GM10266 (cell line): ENCODE measurements around the gene KCNK10.

Source experiments
- DNase-seq: peaks from one replicate; pipeline ENCODE4 v3.0.0; 2012; ENCODE audit errors: extremely low spot score
- TF ChIP-seq, protein P1 (sequence below): IDR thresholded peaks from 2 replicates; pipeline ENCODE4 v1.5.1; 2012; ENCODE audit warnings: mild to moderate bottlenecking, low read depth; ENCODE audit not compliant: control insufficient read depth, insufficient read depth; ENCODE audit errors: missing control alignments

Gene KCNK10

DNA sequence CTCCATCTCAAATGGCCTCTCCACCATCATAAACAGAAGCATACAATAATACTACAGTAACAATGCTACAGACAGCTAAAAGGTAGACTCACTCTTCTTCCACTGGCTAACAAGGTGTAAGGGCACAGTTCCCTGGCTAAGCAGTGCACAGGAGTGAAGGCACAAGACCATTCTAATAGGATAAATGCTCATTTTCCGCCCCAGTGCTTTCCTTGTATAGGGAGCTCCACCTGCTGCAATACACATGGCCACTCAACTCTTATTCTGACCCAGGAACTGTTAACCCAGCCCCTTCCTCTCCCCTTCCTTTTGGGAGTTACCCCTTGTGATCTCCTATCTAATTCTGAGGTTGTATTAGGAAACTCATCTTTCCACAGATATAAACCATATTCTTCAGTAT is 124.6 kb downstream of the KCNK10 start:
- TF ChIP-seq, protein P1, sequence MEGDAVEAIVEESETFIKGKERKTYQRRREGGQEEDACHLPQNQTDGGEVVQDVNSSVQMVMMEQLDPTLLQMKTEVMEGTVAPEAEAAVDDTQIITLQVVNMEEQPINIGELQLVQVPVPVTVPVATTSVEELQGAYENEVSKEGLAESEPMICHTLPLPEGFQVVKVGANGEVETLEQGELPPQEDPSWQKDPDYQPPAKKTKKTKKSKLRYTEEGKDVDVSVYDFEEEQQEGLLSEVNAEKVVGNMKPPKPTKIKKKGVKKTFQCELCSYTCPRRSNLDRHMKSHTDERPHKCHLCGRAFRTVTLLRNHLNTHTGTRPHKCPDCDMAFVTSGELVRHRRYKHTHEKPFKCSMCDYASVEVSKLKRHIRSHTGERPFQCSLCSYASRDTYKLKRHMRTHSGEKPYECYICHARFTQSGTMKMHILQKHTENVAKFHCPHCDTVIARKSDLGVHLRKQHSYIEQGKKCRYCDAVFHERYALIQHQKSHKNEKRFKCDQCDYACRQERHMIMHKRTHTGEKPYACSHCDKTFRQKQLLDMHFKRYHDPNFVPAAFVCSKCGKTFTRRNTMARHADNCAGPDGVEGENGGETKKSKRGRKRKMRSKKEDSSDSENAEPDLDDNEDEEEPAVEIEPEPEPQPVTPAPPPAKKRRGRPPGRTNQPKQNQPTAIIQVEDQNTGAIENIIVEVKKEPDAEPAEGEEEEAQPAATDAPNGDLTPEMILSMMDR: no peak
- no peak for DNase-seq

DNA sequence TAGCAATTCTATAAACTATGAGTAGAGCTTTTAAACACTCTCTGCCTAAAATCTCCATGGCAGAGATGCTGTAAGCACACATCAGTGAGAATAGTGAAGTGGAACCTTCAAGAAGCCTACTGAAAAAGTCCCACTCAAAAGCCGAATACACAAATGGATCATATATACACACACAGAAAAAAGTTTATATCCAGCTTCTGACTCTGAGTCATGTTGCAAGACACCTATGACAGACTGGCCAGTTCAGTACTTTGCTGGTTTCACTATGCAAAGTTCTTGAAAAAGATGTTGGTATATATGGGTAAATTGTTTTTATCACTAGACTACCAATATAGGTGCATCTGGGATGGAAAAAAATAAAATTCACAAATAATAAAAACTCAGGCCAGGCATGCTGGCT is 126.1 kb downstream of the KCNK10 start:
- TF ChIP-seq, protein P1: no peak
- no peak for DNase-seq

DNA sequence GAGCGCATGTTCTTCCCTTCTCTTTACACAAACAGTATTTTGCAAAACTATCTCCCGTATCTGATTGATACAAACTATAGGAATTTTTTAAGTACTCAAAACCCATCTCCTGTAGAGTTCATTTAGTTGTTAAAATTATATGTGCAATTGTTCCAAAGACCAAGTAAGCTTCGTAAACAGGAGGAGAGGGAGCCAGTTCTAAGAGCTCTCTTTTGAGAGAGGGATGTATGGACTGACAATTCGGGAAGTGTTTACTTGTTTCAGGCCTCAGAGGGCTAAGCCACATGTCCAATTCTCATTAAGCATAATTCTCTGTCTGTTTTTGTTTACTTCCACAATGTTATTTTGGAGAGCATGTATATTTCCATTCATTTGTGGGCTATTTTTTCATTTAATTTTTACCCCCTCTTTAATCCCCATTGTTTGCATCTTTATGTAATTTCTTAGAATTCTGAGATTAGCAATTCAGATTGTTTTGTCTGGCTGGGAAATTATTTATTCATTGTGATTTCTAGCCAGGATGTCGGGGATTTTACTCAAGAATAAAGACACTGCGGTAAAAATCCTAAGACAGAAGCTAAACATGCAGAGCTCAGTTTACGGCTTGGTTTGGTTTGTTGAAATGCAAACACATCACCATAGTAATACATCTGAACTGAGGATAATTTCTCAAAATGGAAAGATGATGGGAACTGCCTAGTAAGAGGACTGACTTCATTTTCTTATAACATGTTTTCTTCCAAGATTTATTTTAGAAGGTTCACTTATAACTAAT is 126.8 kb downstream of the KCNK10 start:
- DNase-seq: no peak
- TF ChIP-seq, protein P1: no peak

DNA sequence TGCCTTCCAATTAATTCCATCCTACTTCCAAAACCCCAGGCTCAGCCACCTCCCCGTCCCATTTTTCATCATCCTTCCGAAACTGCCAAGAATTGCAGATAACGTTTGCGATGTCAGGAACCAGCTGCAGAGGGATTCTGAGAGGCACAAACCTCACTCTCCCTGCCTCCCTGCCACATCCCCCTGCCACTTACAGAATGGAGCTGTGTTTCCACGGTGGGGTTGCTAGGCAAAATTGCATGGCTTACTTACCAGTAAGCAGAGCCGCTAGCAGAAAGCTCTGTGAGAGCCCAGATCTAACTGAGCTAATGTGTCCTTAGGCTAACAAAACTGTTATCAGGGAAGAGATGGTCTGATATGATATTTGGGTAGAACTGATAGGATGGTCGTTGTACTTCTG is 127.4 kb downstream of the KCNK10 start:
- no peak for DNase-seq
- TF ChIP-seq, protein P1: no peak

DNA sequence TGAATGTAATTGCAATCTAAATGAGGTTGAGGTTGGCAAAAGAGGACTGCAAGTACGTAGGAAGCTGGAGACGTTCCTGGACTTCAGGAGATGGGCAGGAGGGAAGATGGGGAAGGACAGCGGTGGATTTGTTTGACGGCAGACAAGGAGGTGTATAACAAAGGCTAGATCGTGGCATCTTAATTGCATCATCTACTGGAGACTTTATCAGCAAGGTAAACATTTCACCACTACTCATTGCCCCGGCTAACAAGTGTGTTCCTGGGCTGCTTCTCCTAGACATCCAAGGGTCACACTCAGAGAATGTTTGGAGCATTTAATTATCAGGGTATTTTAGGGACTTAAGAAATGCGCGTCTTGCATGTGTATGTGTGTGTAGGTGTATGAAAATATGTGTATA is 128.5 kb downstream of the KCNK10 start:
- TF ChIP-seq, protein P1: no peak
- no peak for DNase-seq

DNA sequence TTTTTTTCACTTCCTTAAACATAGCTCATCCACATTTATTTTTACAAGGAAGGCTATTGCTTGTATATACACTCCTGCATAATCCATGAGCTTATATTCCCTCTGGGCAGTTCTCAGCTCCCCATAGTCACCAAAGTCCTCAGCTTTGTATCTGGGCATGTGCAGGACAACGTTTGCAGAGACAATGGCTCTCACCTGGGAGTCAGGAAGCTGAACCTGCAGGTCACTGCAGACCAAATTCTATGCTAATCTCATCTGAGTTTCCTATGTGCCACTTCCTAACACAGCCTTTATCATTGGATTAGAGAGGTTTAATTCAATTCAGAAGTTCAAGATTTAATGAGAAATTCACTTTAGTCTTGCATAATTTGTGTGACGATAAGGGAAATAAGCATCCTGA is 131.5 kb downstream of the KCNK10 start:
- TF ChIP-seq, protein P1: no peak
- DNase-seq: no peak

DNA sequence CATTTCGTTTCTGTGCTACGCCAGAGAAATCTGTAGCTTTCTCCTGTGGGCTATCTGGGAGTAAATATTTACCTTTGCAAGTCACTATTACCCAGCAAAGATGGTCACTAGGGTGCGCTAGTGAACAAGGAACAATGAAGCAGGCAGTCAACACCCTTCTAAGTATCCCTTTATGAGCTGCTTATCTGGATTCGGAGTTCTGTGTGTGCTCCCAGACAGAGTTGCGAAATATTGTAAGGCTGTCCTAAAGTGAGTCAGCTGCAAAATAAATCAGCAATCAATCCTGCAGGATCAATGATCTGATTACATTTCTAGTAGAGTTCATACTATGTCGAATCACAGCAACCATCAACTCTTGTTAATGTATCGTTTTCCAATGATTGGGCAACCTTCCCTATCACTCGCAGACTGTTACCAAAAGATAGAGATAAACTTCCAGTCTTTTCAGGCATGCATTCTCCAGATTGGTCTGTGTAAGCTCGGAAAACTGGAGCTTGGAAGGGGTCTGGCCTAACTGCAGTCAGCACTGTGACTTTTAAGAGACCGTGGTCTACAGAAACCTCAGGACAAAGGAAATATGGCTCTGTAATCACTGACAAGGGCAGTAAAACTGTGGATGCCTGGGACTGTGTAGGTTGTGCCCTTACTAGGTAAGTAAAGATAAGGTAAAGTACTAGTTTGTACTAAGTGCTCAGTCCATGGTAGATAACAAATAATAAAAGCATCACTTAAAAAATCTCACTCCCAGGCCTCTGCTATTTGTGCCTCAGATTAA is 133.5 kb downstream of the KCNK10 start:
- DNase-seq: peak; percentile 75
- TF ChIP-seq, protein P1: peak; percentile 77
